Natural killer cell (primary cell): ENCODE measurements around the gene TCTN1. TPM values are rescaled to one million over a fixed set of nuclear protein-coding genes. Genes with fewer than 3 reads are reported as not detected.
A peak's percentile ranks its signal among the peaks of the same experiment; 100 is the strongest.

Experiments used
- ATAC-seq, 3 donors: fragments of 150-1000 bp in 2 of 3; fragments of 200-7000 bp in 1 of 3; cut with Tn5 transposase; 1 replicate in 1 of 3; 2 replicates in 2 of 3; pipeline ENCODE4 v1.10.0; 2021; ENCODE audit warnings: mild to moderate bottlenecking in 2 of 3, moderate library complexity in 2 of 3
- DNase-seq, 2 donors: peaks; one replicate each; pipeline versions ENCODE4 v3.0.0 to v3.0.0-alpha.2; 2013 to 2021; ENCODE audit warnings: mixed read lengths in 1 of 2
- H3K27ac ChIP-seq: one replicate; pipeline ENCODE4 v1.5.1; 2013; ENCODE audit warnings: mild to moderate bottlenecking, low read length
- H3K27me3 ChIP-seq: one replicate; pipeline ENCODE4 v1.6.1; 2013; ENCODE audit warnings: low read length; ENCODE audit not compliant: control insufficient read depth, insufficient read depth
- H3K36me3 ChIP-seq: one replicate; pipeline ENCODE4 v1.6.1; 2013; ENCODE audit warnings: low read length; ENCODE audit not compliant: control insufficient read depth, insufficient read depth
- H3K4me1 ChIP-seq: one replicate; pipeline ENCODE4 v1.6.1; 2013; ENCODE audit warnings: low read length; ENCODE audit not compliant: control insufficient read depth, insufficient read depth
- H3K4me3 ChIP-seq: one replicate; pipeline ENCODE4 v1.5.1; 2013; ENCODE audit warnings: low read length
- H3K9me3 ChIP-seq: one replicate; pipeline ENCODE4 v1.6.1; 2013; ENCODE audit warnings: low read length; ENCODE audit not compliant: control insufficient read depth, insufficient read depth
- H3K27ac Mint-ChIP-seq, 2 donors: one replicate each; pipeline ENCODE4 v1.8.0; 2022; ENCODE audit warnings: mild to moderate bottlenecking in 2 of 2, mixed read lengths in 2 of 2, moderate library complexity in 1 of 2
- H3K27me3 Mint-ChIP-seq, 2 donors: one replicate each; pipeline ENCODE4 v1.8.0; 2022; ENCODE audit warnings: low read depth in 2 of 2, mixed read lengths in 2 of 2
- H3K36me3 Mint-ChIP-seq: one replicate; pipeline ENCODE4 v1.8.0; 2022; ENCODE audit warnings: mixed read lengths
- H3K4me1 Mint-ChIP-seq, 2 donors: one replicate each; pipeline ENCODE4 v1.8.0; 2022; ENCODE audit warnings: mixed read lengths in 2 of 2
- H3K4me3 Mint-ChIP-seq: one replicate; pipeline ENCODE4 v1.8.0; 2022; ENCODE audit warnings: mild to moderate bottlenecking, moderate library complexity, mixed read lengths
- H3K9me3 Mint-ChIP-seq, 2 donors: one replicate each; pipeline ENCODE4 v1.8.0; 2022; ENCODE audit warnings: mixed read lengths in 2 of 2
- CTCF ChIP-seq: fragments of 200-600 bp; IDR thresholded peaks from one replicate; pipeline ENCODE4 v1.8.0; 2022; ENCODE audit warnings: antibody characterized with exemption
- WGBS: methylation state at CpG from one replicate; pipeline ENCODE4 v1.1.7; 2013; ENCODE audit warnings: missing lambda C conversion rate; ENCODE audit not compliant: insufficient coverage; 5-methylcytosine and 5-hydroxymethylcytosine counted together
- intact Hi-C: fragments of 100-400 bp; cut with micrococcal nuclease; formaldehyde crosslinking; loops from one replicate; pipeline ENCODE4 v1.14.2; 2022
- total RNA-seq, 4 donors: library from RNA; stranded (reverse); fragments of 120-200 nt in 1 of 4; gene quantifications; one replicate each; pipeline versions ENCODE4 v1.2.3 to v1.2.4, GENCODE V29; 2013 to 2022

The TCTN1 gene
- total RNA-seq, 3 donors from 2014 or later (not counting 1 experiment from before 2014, with no cell fraction given) = 4.3 to 6.6 (median 5.2) TPM

GRCh38 chr12:110670161-110670701, 56.3 kb downstream of the TCTN1 start:
- peak overlapping the region; percentile 71 for H3K4me3 Mint-ChIP-seq
- H3K4me1 Mint-ChIP-seq = peaks cover 51% of the 10 kb centered on the region in 2 donors
- intact Hi-C loops = no loop called here
- H3K27ac Mint-ChIP-seq = peak overlapping the region; percentile 85 to 97
- H3K27ac ChIP-seq = peak overlapping the region; percentile 65
- peaks cover 0 to 7% of the 10 kb centered on the region in 2 donors for H3K9me3 Mint-ChIP-seq
- DNase-seq (peak in 1 of 2 donors; percentile 71), ATAC-seq (peak; percentile 58 to 67 (median 61))
- TF ChIP-seq CTCF = no peak
- no peaks in the 10 kb centered on the region for H3K27me3 Mint-ChIP-seq
- WGBS = 4% methylated on average over 3 of the region's 4 CpGs
- H3K27me3 ChIP-seq = no peaks in the 10 kb centered on the region
- H3K36me3 Mint-ChIP-seq = peaks cover 8% of the 10 kb centered on the region
- H3K9me3 ChIP-seq = peaks cover 5% of the 10 kb centered on the region
- H3K36me3 ChIP-seq = peaks cover 8% of the 10 kb centered on the region
- no peak overlapping the region for H3K4me3 ChIP-seq
- peaks cover 55% of the 10 kb centered on the region for H3K4me1 ChIP-seq

- no peak overlapping the region for H3K4me3 ChIP-seq
- H3K9me3 Mint-ChIP-seq = peaks cover 0 to 3% of the 10 kb centered on the region in 2 donors
- WGBS = 92% methylated on average over 4 of the region's 4 CpGs
- DNase-seq (no peak), ATAC-seq (no peak)
- TF ChIP-seq CTCF = no peak
- H3K4me1 ChIP-seq = peaks cover 70% of the 10 kb centered on the region
- peaks cover 6% of the 10 kb centered on the region for H3K36me3 ChIP-seq
- peak overlapping the region; percentile 87 to 96 for H3K27ac Mint-ChIP-seq
- H3K9me3 ChIP-seq = no peaks in the 10 kb centered on the region
- H3K4me1 Mint-ChIP-seq = peaks cover 46 to 57% of the 10 kb centered on the region in 2 donors
- intact Hi-C loops = no loop called here
- H3K36me3 Mint-ChIP-seq = no peaks in the 10 kb centered on the region
- H3K27me3 ChIP-seq = no peaks in the 10 kb centered on the region
- no peaks in the 10 kb centered on the region for H3K27me3 Mint-ChIP-seq
- no peak overlapping the region for H3K4me3 Mint-ChIP-seq
- peak overlapping the region; percentile 66 for H3K27ac ChIP-seq
These were observed 62.2 kb downstream of the TCTN1 start for GRCh38 chr12:110676171-110676570.

GRCh38 chr12:110677206-110677911, 63.4 kb downstream of the TCTN1 start:
- Mint-ChIP-seq H3K27me3 (no peaks in the 10 kb centered on the region), H3K27ac (peak overlapping the region; percentile 87 to 96), H3K4me1 (peaks cover 52 to 63% of the 10 kb centered on the region in 2 donors), H3K4me3 (peak overlapping the region; percentile 90), H3K36me3 (no peaks in the 10 kb centered on the region), H3K9me3 (peaks cover 0 to 3% of the 10 kb centered on the region in 2 donors)
- TF ChIP-seq CTCF = no peak
- 9% methylated on average over 4 of the region's 5 CpGs for WGBS
- Histone ChIP-seq H3K9me3 (no peaks in the 10 kb centered on the region), H3K27ac (peak overlapping the region; percentile 66), H3K4me1 (peaks cover 62% of the 10 kb centered on the region), H3K27me3 (no peaks in the 10 kb centered on the region), H3K36me3 (peaks cover 7% of the 10 kb centered on the region), H3K4me3 (no peak overlapping the region)
- ATAC-seq (peak; percentile 73 to 84 (median 78)), DNase-seq (peak in 1 of 2 donors; percentile 41)
- intact Hi-C loops = no loop called here
